HepG2 (cell line): ENCODE measurements around the gene BRCA1. TPM values are rescaled to one million over a fixed set of nuclear protein-coding genes. Genes with fewer than 3 reads are reported as not detected.

Source experiments
- ARNT2 ChIP-seq: sonication (generic); formaldehyde crosslinking; IDR thresholded peaks from 2 replicates; pipeline ENCODE4 v1.8.0; 2022; ENCODE audit warnings: mild to moderate bottlenecking, low read depth, missing genetic modification reagents, moderate library complexity
- BCL6 ChIP-seq: IDR thresholded peaks from 2 replicates; pipeline ENCODE4 v1.6.1; 2016; ENCODE audit warnings: missing genetic modification reagents, missing compliant biosample characterization
- FOXA3 ChIP-seq: IDR thresholded peaks from 2 replicates; pipeline ENCODE4 v1.6.1; 2016; ENCODE audit warnings: missing genetic modification reagents, missing compliant biosample characterization
- HNRNPL ChIP-seq: fragments of 200-400 bp; formaldehyde crosslinking; IDR thresholded peaks from 2 replicates; pipeline ENCODE4 v1.6.1; 2017; ENCODE audit warnings: mild to moderate bottlenecking, low read depth, low read length
- MED1 ChIP-seq: sonication (generic); formaldehyde crosslinking; IDR thresholded peaks from 2 replicates; pipeline ENCODE4 v1.4.0; 2020; ENCODE audit warnings: missing genetic modification reagents
- SCMH1 ChIP-seq: sonication (generic); formaldehyde crosslinking; IDR thresholded peaks from 2 replicates; pipeline ENCODE4 v1.9.0; 2021; ENCODE audit warnings: missing genetic modification reagents, mild to moderate bottlenecking, borderline replicate concordance
- SIX4 ChIP-seq: sonication (generic); formaldehyde crosslinking; IDR thresholded peaks from 2 replicates; pipeline ENCODE4 v1.4.0; 2020; ENCODE audit warnings: missing genetic modification reagents
- ZFP82 ChIP-seq: sonication (generic); formaldehyde crosslinking; IDR thresholded peaks from 2 replicates; pipeline ENCODE4 v1.5.1; 2020; ENCODE audit warnings: mild to moderate bottlenecking, missing genetic modification reagents, borderline replicate concordance
- ZNF292 ChIP-seq: sonication (generic); formaldehyde crosslinking; IDR thresholded peaks from 2 replicates; pipeline ENCODE4 v1.8.1; 2022; ENCODE audit warnings: mild to moderate bottlenecking, low read depth, missing genetic modification reagents, borderline replicate concordance
- ZNF607 ChIP-seq: sonication (generic); formaldehyde crosslinking; IDR thresholded peaks from 2 replicates; pipeline ENCODE4 v1.5.1; 2020; ENCODE audit warnings: missing genetic modification reagents, mild to moderate bottlenecking, borderline replicate concordance
- ZNF614 ChIP-seq: IDR thresholded peaks from 2 replicates; pipeline ENCODE4 v1.6.1; 2018; ENCODE audit warnings: missing biosample characterization, missing genetic modification reagents, inconsistent platforms, borderline replicate concordance
- ZNF737 ChIP-seq: sonication (generic); formaldehyde crosslinking; IDR thresholded peaks from 2 replicates; pipeline ENCODE4 v1.5.0; 2020; ENCODE audit warnings: missing genetic modification reagents, mild to moderate bottlenecking, borderline replicate concordance
- ZNF792 ChIP-seq: IDR thresholded peaks from 2 replicates; pipeline ENCODE4 v1.6.1; 2016
- ZNF841 ChIP-seq: sonication (generic); formaldehyde crosslinking; IDR thresholded peaks from 2 replicates; pipeline ENCODE4 v1.8.1; 2023; ENCODE audit warnings: missing genetic modification reagents, borderline replicate concordance
- ZSCAN12 ChIP-seq: sonication (generic); formaldehyde crosslinking; IDR thresholded peaks from 2 replicates; pipeline ENCODE4 v1.9.0; 2021; ENCODE audit warnings: mild to moderate bottlenecking, missing genetic modification reagents
- polyA plus RNA-seq, 8 experiments: library from polyadenylated mRNA; depleted of rRNA in 3 of 8; stranded (reverse) in 7 of 8; unstranded in 1 of 8; fragments of >200 nt; fragmentation: Illumina TruSeq in 4 of 8; extraction: Trizol in 4 of 8; gene quantifications; 2 replicates each; pipeline versions ENCODE4 v1.2.1 to v1.2.3, GENCODE V29; 2011 to 2016; ENCODE audit warnings: low read depth in 4 of 8, missing spikeins in 1 of 8, mixed read lengths in 1 of 8; ENCODE audit not compliant: insufficient read depth in 1 of 8
- total RNA-seq, 5 experiments: library from RNA; depleted of rRNA; stranded (reverse); fragments of >200 nt; fragmentation: Illumina TruSeq; extraction: Trizol; gene quantifications; 2 replicates each; pipeline ENCODE4 v1.2.3, GENCODE V29; 2016; ENCODE audit warnings: low read depth in 1 of 5
- TF ChIP-seq, protein P1 (sequence below): sonication (generic); formaldehyde crosslinking; IDR thresholded peaks from 2 replicates; pipeline ENCODE4 v1.4.0; 2020; ENCODE audit warnings: mild to moderate bottlenecking, missing genetic modification reagents, borderline replicate concordance
- TF ChIP-seq, protein P2 (sequence below): sonication (generic); formaldehyde crosslinking; IDR thresholded peaks from 2 replicates; pipeline ENCODE4 v1.4.0; 2020; ENCODE audit warnings: mild to moderate bottlenecking, missing genetic modification reagents
- TF ChIP-seq, protein P3 (sequence below): fragments of 450-650 bp; IDR thresholded peaks from 2 replicates; pipeline ENCODE4 v1.6.1; 2017
- TF ChIP-seq, protein P4 (sequence below): sonication (generic); formaldehyde crosslinking; IDR thresholded peaks from 2 replicates; pipeline ENCODE4 v1.4.0; 2020; ENCODE audit warnings: mild to moderate bottlenecking, missing genetic modification reagents

BRCA1 gene
- total and polyA plus RNA-seq, 2 of the 13 experiments (the other 11 are each of a cell fraction or from before 2014, with no cell fraction given) = 13.3 to 37.5 TPM

DNA sequence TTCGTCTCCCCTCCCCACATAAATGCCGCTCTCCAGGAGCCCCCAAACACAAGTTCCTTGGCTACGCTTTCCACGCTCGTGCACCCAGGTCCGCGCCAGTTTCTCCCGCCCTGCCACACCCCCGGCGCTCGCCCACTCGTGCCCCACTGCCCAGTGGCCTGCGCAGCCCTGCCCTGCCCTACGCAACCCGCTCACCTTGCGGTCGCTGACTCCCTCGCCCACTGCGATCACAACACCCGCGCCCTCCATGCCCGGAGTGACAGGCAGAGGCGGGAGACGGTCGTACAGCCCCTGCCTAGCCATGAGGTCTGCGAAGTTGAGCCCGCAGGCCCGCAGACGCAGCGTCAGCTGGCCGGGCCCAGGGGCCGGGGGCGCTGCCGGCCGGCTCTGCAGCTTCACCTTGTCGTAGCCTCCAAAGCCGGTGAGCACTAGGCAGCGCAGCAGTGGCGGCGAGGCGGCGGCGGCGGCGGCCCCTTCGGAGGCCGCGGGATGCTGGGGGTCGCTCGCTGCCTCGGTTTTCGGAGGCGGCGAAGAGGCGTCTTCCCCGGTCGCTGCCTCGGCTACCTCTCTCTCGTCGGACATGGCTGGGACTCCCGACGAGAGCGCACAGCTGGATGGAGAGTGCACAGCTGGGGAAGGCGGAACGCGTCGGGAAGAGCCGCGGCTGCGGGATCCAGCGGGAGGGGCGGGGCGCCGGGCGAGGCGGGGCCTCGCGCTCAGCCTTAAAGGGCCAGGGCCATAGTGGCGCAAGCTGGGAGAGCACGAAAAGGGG lies 103.2 kb downstream of the BRCA1 start, which contains the start of gene VAT1 (continued):
- TF ChIP-seq ZNF737 (CRISPR knock-in tag) = no peak
- TF ChIP-seq SIX4 (CRISPR knock-in tag) = peak; percentile 18; the same call in 1 of the 2 replicates
- TF ChIP-seq FOXA3 (CRISPR knock-in tag) = no peak
- TF ChIP-seq, protein P1, sequence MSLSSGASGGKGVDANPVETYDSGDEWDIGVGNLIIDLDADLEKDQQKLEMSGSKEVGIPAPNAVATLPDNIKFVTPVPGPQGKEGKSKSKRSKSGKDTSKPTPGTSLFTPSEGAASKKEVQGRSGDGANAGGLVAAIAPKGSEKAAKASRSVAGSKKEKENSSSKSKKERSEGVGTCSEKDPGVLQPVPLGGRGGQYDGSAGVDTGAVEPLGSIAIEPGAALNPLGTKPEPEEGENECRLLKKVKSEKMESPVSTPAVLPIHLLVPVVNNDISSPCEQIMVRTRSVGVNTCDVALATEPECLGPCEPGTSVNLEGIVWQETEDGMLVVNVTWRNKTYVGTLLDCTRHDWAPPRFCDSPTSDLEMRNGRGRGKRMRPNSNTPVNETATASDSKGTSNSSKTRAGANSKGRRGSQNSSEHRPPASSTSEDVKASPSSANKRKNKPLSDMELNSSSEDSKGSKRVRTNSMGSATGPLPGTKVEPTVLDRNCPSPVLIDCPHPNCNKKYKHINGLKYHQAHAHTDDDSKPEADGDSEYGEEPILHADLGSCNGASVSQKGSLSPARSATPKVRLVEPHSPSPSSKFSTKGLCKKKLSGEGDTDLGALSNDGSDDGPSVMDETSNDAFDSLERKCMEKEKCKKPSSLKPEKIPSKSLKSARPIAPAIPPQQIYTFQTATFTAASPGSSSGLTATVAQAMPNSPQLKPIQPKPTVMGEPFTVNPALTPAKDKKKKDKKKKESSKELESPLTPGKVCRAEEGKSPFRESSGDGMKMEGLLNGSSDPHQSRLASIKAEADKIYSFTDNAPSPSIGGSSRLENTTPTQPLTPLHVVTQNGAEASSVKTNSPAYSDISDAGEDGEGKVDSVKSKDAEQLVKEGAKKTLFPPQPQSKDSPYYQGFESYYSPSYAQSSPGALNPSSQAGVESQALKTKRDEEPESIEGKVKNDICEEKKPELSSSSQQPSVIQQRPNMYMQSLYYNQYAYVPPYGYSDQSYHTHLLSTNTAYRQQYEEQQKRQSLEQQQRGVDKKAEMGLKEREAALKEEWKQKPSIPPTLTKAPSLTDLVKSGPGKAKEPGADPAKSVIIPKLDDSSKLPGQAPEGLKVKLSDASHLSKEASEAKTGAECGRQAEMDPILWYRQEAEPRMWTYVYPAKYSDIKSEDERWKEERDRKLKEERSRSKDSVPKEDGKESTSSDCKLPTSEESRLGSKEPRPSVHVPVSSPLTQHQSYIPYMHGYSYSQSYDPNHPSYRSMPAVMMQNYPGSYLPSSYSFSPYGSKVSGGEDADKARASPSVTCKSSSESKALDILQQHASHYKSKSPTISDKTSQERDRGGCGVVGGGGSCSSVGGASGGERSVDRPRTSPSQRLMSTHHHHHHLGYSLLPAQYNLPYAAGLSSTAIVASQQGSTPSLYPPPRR (CRISPR knock-in tag) = peak; percentile 78
- peak; percentile 78; the same call in 1 of the 2 replicates for TF ChIP-seq ZNF614
- TF ChIP-seq ZNF792 (CRISPR knock-in tag) = peak; percentile 18; the same call in 1 of the 2 replicates
- TF ChIP-seq, protein P2, sequence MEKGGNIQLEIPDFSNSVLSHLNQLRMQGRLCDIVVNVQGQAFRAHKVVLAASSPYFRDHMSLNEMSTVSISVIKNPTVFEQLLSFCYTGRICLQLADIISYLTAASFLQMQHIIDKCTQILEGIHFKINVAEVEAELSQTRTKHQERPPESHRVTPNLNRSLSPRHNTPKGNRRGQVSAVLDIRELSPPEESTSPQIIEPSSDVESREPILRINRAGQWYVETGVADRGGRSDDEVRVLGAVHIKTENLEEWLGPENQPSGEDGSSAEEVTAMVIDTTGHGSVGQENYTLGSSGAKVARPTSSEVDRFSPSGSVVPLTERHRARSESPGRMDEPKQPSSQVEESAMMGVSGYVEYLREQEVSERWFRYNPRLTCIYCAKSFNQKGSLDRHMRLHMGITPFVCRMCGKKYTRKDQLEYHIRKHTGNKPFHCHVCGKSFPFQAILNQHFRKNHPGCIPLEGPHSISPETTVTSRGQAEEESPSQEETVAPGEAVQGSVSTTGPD = no peak
- no peak for TF ChIP-seq HNRNPL
- TF ChIP-seq MED1 (CRISPR knock-in tag) = peak; percentile 46; the same call in 1 of the 2 replicates
- TF ChIP-seq BCL6 (CRISPR knock-in tag) = no peak; the same call in none of the 2 replicates
- TF ChIP-seq ZSCAN12 = 0 out of 2 replicates have a peak, but pooled peaks have one; percentile 26
- peak; percentile 97 for TF ChIP-seq ZFP82
- no peak; the same call in 1 of the 2 replicates for TF ChIP-seq ZNF292 (CRISPR knock-in tag)
- TF ChIP-seq, protein P3, sequence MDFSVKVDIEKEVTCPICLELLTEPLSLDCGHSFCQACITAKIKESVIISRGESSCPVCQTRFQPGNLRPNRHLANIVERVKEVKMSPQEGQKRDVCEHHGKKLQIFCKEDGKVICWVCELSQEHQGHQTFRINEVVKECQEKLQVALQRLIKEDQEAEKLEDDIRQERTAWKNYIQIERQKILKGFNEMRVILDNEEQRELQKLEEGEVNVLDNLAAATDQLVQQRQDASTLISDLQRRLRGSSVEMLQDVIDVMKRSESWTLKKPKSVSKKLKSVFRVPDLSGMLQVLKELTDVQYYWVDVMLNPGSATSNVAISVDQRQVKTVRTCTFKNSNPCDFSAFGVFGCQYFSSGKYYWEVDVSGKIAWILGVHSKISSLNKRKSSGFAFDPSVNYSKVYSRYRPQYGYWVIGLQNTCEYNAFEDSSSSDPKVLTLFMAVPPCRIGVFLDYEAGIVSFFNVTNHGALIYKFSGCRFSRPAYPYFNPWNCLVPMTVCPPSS = no peak
- TF ChIP-seq SCMH1 = no peak
- no peak for TF ChIP-seq ZNF841
- TF ChIP-seq ZNF607 (CRISPR knock-in tag) = peak; percentile 93
- peak; percentile 82 for TF ChIP-seq ARNT2 (CRISPR knock-in tag)
- TF ChIP-seq, protein P4, sequence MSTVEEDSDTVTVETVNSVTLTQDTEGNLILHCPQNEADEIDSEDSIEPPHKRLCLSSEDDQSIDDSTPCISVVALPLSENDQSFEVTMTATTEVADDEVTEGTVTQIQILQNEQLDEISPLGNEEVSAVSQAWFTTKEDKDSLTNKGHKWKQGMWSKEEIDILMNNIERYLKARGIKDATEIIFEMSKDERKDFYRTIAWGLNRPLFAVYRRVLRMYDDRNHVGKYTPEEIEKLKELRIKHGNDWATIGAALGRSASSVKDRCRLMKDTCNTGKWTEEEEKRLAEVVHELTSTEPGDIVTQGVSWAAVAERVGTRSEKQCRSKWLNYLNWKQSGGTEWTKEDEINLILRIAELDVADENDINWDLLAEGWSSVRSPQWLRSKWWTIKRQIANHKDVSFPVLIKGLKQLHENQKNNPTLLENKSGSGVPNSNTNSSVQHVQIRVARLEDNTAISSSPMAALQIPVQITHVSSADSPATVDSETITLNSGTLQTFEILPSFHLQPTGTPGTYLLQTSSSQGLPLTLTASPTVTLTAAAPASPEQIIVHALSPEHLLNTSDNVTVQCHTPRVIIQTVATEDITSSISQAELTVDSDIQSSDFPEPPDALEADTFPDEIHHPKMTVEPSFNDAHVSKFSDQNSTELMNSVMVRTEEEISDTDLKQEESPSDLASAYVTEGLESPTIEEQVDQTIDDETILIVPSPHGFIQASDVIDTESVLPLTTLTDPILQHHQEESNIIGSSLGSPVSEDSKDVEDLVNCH (CRISPR knock-in tag) = peak; percentile 84; the same call in 1 of the 2 replicates
